SK-N-SH treated with all-trans-retinoic acid at 6 μM for 48 hours (cell line): Measurements from ENCODE around the gene WDR77.

ENCODE experiments used
- ATAC-seq: fragments of 200-7000 bp; cut with Tn5 transposase; 3 replicates; pipeline ENCODE4 v1.9.1; 2020; ENCODE audit warnings: mild to moderate bottlenecking, moderate library complexity
- ARNTL ChIP-seq: fragments of 450-650 bp; formaldehyde crosslinking; IDR thresholded peaks from 2 replicates; pipeline ENCODE4 v1.5.0; 2020; ENCODE audit warnings: low read depth, mild to moderate bottlenecking, moderate library complexity, borderline replicate concordance
- CSDC2 ChIP-seq: fragments of 250-450 bp; sonication (Bioruptor Pico); IDR thresholded peaks from 2 replicates; pipeline ENCODE4 v1.5.0; 2020; ENCODE audit warnings: mild to moderate bottlenecking, moderate library complexity
- CSRNP3 ChIP-seq: fragments of 250-450 bp; sonication (Bioruptor Pico); IDR thresholded peaks from 2 replicates; pipeline ENCODE4 v1.5.1; 2021; ENCODE audit warnings: mild to moderate bottlenecking, moderate library complexity
- ESRRG ChIP-seq: fragments of 250-450 bp; sonication (Bioruptor Pico); IDR thresholded peaks from 2 replicates; pipeline ENCODE4 v1.6.1; 2021; ENCODE audit warnings: mild to moderate bottlenecking
- GLIS3 ChIP-seq: fragments of 250-450 bp; sonication (Bioruptor Pico); IDR thresholded peaks from 2 replicates; pipeline ENCODE4 v1.5.0; 2020; ENCODE audit warnings: mild to moderate bottlenecking, moderate library complexity
- ISL1 ChIP-seq: fragments of 250-450 bp; sonication (Bioruptor Pico); IDR thresholded peaks from 2 replicates; pipeline ENCODE4 v2.1.2; 2022; ENCODE audit warnings: mild to moderate bottlenecking, moderate library complexity
- OSR1 ChIP-seq: fragments of 250-450 bp; sonication (Bioruptor Pico); IDR thresholded peaks from 2 replicates; pipeline ENCODE4 v1.8.0; 2022; ENCODE audit warnings: moderate library complexity, mild to moderate bottlenecking, inconsistent platforms
- PPARA ChIP-seq: fragments of 250-450 bp; sonication (Bioruptor Pico); IDR thresholded peaks from 2 replicates; pipeline ENCODE4 v1.5.0; 2020; ENCODE audit warnings: mild to moderate bottlenecking, borderline replicate concordance
- RARB ChIP-seq: fragments of 250-450 bp; sonication (Bioruptor Pico); IDR thresholded peaks from 2 replicates; pipeline ENCODE4 v1.8.0; 2021; ENCODE audit warnings: mild to moderate bottlenecking, moderate library complexity
- SNAI2 ChIP-seq: fragments of 250-450 bp; sonication (Bioruptor Pico); IDR thresholded peaks from 2 replicates; pipeline ENCODE4 v1.5.0; 2020; ENCODE audit warnings: mild to moderate bottlenecking, moderate library complexity
- TCF4 ChIP-seq: fragments of 250-450 bp; sonication (Bioruptor Pico); IDR thresholded peaks from 2 replicates; pipeline ENCODE4 v1.8.0; 2021; ENCODE audit warnings: mild to moderate bottlenecking, moderate library complexity, borderline replicate concordance
- TOX ChIP-seq: fragments of 250-450 bp; sonication (Bioruptor Pico); IDR thresholded peaks from 2 replicates; pipeline ENCODE4 v1.8.0; 2021; ENCODE audit warnings: mild to moderate bottlenecking, moderate library complexity, borderline replicate concordance
- ZC3H10 ChIP-seq: fragments of 250-450 bp; sonication (Bioruptor Pico); IDR thresholded peaks from 2 replicates; pipeline ENCODE4 v1.5.1; 2021; ENCODE audit warnings: mild to moderate bottlenecking, moderate library complexity
- ZFP3 ChIP-seq: fragments of 250-450 bp; sonication (Bioruptor Pico); IDR thresholded peaks from 2 replicates; pipeline ENCODE4 v1.5.0; 2020; ENCODE audit warnings: mild to moderate bottlenecking, moderate library complexity
- ZFP30 ChIP-seq: fragments of 450-650 bp; formaldehyde crosslinking; IDR thresholded peaks from 2 replicates; pipeline ENCODE4 v1.5.0; 2022; ENCODE audit warnings: mild to moderate bottlenecking, moderate library complexity
- ZNF565 ChIP-seq: fragments of 450-650 bp; formaldehyde crosslinking; conservative IDR thresholded peaks from 2 replicates; pipeline ENCODE4 v1.5.0; 2020; ENCODE audit warnings: low read depth, mild to moderate bottlenecking, moderate library complexity
- ZNF70 ChIP-seq: fragments of 450-650 bp; formaldehyde crosslinking; IDR thresholded peaks from 2 replicates; pipeline ENCODE4 v1.5.0; 2020; ENCODE audit warnings: mild to moderate bottlenecking, moderate library complexity
- ZNF8 ChIP-seq: fragments of 450-650 bp; formaldehyde crosslinking; IDR thresholded peaks from 2 replicates; pipeline ENCODE4 v1.5.0; 2020; ENCODE audit warnings: mild to moderate bottlenecking, moderate library complexity
- TF ChIP-seq, protein P1 (sequence below): fragments of 250-450 bp; sonication (Bioruptor Pico); IDR thresholded peaks from 2 replicates; pipeline ENCODE4 v1.8.0; 2020; ENCODE audit warnings: mild to moderate bottlenecking, moderate library complexity, borderline replicate concordance
- TF ChIP-seq, protein P2 (sequence below): fragments of 250-450 bp; sonication (Bioruptor Pico); IDR thresholded peaks from 2 replicates; pipeline ENCODE4 v1.5.0; 2020; ENCODE audit warnings: mild to moderate bottlenecking, moderate library complexity
- TF ChIP-seq, protein P3 (sequence below): fragments of 250-450 bp; sonication (Bioruptor Pico); IDR thresholded peaks from 2 replicates; pipeline ENCODE4 v1.5.1; 2020; ENCODE audit warnings: low read depth, mild to moderate bottlenecking, moderate library complexity
- TF ChIP-seq, protein P4 (sequence below): fragments of 250-450 bp; sonication (Bioruptor Pico); IDR thresholded peaks from 2 replicates; pipeline ENCODE4 v1.8.0; 2021; ENCODE audit warnings: low read depth, mild to moderate bottlenecking, moderate library complexity, borderline replicate concordance

The WDR77 gene

GRCh38 chr1:111475701-111476100 lies 26.6 kb upstream of the WDR77 start:
- TF ChIP-seq ZNF565 (CRISPR knock-in tag) (no peak), PPARA (CRISPR knock-in tag) (no peak), CSDC2 (CRISPR knock-in tag) (no peak), SNAI2 (no peak), ZC3H10 (CRISPR knock-in tag) (no peak), ZNF8 (CRISPR knock-in tag) (no peak), ZNF70 (no peak), ISL1 (no peak), GLIS3 (CRISPR knock-in tag) (no peak), OSR1 (CRISPR knock-in tag) (no peak), TCF4 (CRISPR knock-in tag) (no peak), ARNTL (no peak)
- TF ChIP-seq, protein P1, sequence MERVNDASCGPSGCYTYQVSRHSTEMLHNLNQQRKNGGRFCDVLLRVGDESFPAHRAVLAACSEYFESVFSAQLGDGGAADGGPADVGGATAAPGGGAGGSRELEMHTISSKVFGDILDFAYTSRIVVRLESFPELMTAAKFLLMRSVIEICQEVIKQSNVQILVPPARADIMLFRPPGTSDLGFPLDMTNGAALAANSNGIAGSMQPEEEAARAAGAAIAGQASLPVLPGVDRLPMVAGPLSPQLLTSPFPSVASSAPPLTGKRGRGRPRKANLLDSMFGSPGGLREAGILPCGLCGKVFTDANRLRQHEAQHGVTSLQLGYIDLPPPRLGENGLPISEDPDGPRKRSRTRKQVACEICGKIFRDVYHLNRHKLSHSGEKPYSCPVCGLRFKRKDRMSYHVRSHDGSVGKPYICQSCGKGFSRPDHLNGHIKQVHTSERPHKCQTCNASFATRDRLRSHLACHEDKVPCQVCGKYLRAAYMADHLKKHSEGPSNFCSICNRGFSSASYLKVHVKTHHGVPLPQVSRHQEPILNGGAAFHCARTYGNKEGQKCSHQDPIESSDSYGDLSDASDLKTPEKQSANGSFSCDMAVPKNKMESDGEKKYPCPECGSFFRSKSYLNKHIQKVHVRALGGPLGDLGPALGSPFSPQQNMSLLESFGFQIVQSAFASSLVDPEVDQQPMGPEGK (CRISPR knock-in tag), result no peak
- TF ChIP-seq, protein P2, sequence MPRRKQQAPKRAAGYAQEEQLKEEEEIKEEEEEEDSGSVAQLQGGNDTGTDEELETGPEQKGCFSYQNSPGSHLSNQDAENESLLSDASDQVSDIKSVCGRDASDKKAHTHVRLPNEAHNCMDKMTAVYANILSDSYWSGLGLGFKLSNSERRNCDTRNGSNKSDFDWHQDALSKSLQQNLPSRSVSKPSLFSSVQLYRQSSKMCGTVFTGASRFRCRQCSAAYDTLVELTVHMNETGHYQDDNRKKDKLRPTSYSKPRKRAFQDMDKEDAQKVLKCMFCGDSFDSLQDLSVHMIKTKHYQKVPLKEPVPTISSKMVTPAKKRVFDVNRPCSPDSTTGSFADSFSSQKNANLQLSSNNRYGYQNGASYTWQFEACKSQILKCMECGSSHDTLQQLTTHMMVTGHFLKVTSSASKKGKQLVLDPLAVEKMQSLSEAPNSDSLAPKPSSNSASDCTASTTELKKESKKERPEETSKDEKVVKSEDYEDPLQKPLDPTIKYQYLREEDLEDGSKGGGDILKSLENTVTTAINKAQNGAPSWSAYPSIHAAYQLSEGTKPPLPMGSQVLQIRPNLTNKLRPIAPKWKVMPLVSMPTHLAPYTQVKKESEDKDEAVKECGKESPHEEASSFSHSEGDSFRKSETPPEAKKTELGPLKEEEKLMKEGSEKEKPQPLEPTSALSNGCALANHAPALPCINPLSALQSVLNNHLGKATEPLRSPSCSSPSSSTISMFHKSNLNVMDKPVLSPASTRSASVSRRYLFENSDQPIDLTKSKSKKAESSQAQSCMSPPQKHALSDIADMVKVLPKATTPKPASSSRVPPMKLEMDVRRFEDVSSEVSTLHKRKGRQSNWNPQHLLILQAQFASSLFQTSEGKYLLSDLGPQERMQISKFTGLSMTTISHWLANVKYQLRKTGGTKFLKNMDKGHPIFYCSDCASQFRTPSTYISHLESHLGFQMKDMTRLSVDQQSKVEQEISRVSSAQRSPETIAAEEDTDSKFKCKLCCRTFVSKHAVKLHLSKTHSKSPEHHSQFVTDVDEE, result no peak
- TF ChIP-seq, protein P3, sequence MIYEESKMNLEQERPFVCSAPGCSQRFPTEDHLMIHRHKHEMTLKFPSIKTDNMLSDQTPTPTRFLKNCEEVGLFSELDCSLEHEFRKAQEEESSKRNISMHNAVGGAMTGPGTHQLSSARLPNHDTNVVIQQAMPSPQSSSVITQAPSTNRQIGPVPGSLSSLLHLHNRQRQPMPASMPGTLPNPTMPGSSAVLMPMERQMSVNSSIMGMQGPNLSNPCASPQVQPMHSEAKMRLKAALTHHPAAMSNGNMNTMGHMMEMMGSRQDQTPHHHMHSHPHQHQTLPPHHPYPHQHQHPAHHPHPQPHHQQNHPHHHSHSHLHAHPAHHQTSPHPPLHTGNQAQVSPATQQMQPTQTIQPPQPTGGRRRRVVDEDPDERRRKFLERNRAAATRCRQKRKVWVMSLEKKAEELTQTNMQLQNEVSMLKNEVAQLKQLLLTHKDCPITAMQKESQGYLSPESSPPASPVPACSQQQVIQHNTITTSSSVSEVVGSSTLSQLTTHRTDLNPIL (CRISPR knock-in tag), result no peak
- no peak for ATAC-seq

GRCh38 chr1:111474521-111474920 lies 25.5 kb upstream of the WDR77 start:
- TF ChIP-seq TOX (CRISPR knock-in tag), result no peak
- no peak for TF ChIP-seq ZNF70
- TF ChIP-seq SNAI2, result no peak
- no peak for TF ChIP-seq TCF4 (CRISPR knock-in tag)
- no peak for TF ChIP-seq ZFP30 (CRISPR knock-in tag)
- TF ChIP-seq ESRRG (CRISPR knock-in tag), result no peak
- TF ChIP-seq, protein P2, result no peak
- TF ChIP-seq ZNF565 (CRISPR knock-in tag), result no peak
- TF ChIP-seq, protein P4, sequence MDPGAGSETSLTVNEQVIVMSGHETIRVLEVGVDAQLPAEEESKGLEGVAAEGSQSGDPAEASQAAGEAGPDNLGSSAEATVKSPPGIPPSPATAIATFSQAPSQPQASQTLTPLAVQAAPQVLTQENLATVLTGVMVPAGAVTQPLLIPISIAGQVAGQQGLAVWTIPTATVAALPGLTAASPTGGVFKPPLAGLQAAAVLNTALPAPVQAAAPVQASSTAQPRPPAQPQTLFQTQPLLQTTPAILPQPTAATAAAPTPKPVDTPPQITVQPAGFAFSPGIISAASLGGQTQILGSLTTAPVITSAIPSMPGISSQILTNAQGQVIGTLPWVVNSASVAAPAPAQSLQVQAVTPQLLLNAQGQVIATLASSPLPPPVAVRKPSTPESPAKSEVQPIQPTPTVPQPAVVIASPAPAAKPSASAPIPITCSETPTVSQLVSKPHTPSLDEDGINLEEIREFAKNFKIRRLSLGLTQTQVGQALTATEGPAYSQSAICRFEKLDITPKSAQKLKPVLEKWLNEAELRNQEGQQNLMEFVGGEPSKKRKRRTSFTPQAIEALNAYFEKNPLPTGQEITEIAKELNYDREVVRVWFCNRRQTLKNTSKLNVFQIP, result no peak

DNA sequence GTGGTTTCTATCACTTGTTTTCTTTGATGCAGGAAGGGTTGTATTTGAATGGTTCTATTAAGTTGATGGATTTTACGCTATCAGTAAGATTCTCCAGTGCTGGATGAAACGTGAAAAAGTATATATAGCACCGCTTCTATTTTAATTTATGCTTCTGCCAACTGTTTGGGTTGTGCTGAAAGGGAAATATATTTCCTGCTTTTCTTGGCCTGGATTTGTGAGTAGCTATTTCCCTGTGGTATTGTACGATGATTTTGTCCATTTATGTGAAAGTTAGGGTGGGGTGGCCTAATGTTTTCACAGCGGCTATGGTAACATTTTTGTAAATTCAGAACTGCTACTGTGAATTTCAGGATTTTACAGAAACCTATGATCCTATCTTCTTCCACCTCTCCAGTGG lies 25.1 kb upstream of the WDR77 start:
- no peak for ATAC-seq
- TF ChIP-seq ZNF70 (no peak), OSR1 (CRISPR knock-in tag) (no peak), RARB (CRISPR knock-in tag) (no peak), CSRNP3 (CRISPR knock-in tag) (no peak), ZFP3 (CRISPR knock-in tag) (no peak), ZNF565 (CRISPR knock-in tag) (no peak), ISL1 (no peak)
- TF ChIP-seq, protein P3 (CRISPR knock-in tag), result no peak
- TF ChIP-seq, protein P2, result no peak

More at GRCh38 chr1:111474521-111474920, 25.5 kb upstream of the WDR77 start:
- no peak for ATAC-seq
